Measurements from ENCODE around the gene SSBP3. TPM values are rescaled to one million over a fixed set of nuclear protein-coding genes. Genes with fewer than 3 reads are reported as not detected.

The SSBP3 gene
- polyA plus RNA-seq, 1 of the 3 experiments (the other 2 are of a cell fraction), result 26.2 TPM

DNA sequence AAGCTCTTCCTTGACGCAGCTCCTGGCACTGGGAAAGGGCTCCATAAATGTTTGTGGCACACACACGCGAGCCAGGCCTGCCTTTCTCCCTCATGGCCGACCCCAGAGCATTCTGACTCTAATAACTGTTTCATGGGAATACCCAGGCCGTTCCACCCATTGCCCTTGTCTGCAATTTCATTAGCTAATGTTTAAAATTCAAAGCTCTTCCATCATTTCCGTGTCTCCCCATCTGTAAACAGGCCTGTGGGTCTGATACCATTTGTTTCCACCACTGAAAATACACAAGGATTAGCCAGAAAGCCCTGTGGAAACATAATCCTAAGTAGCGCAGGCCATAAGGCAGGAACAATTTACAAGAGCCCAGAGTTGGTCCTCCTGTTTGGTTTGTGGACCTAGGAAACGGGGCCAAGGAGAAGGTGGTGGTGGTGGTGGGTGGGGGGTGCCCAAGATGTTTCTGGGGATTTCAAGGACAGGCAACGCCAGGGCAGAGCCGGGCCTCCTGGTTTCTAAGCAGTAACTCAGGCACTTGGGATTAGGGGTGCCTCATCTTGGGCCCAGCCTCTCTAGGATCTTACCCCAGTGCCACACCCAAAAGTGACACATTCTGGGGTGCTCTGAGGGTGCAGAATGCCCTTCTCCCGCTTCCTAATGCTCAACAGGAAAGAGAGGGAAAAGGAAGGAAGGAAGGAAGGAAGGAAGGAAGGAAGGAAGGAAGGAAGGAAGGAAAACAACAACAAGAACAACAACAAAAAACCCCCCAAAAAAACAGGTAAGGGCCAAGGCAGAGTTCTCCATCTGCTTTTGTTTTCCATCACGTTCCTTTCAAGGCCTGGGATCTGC lies 79.4 kb downstream of the SSBP3 start:
- POLR2A ChIA-PET, result interaction anchor here (1.2 to 1.6 kb wide), 4 partner anchors 28 to 163 kb away, joined by 3 to 8 read pairs (median 6); no protein-coding TSS in a partner anchor
- Histone ChIP-seq H3K79me2 (ENCODE audit: insufficient read depth) (peaks cover 31% of the 10 kb centered on the region), H3K36me3 (replicated peaks in 1 of 2; ENCODE audit: control insufficient read depth in 1 of 2, insufficient read depth in 2 of 2, low read length in 1 of 2) (no peaks in the 10 kb centered on the region), H3K9ac (no peak overlapping the region), H3K4me1 (ENCODE audit: control insufficient read depth in 1 of 2, insufficient read depth in 2 of 2, low read depth in 1 of 2, low read length in 1 of 2) (peaks cover 44 to 99% of the 10 kb centered on the region in 2 experiments), H3K9me2 (no peaks in the 10 kb centered on the region), H3F3A (replicated peaks; ENCODE audit: insufficient read depth) (no peaks in the 10 kb centered on the region), H2AFZ (ENCODE audit: low read depth) (no peak overlapping the region; the same call in 1 of the 2 replicates), H3K27me3 (ENCODE audit: insufficient read depth) (no peaks in the 10 kb centered on the region), H3K9me3 (no peaks in the 10 kb centered on the region), H3K4me2 (peak overlapping the region; percentile 63), H4K20me1 (ENCODE audit: insufficient read depth) (peaks cover 6% of the 10 kb centered on the region; the same call in 1 of the 2 replicates), H3K27ac (ENCODE audit: low read depth in 2 of 2, low read length in 1 of 2) (peak overlapping the region; percentile 66 to 96), H3K4me3 (ENCODE audit: low read depth in 2 of 2, low read length in 1 of 2) (no peak overlapping the region)
- whole genome bisulfite sequencing (ENCODE audit: low lambda C conversion rate), result 52% methylated on average over 11 of the region's 12 CpGs
- no peak for DNase-seq
- CTCF ChIA-PET, result interaction anchor here (0.7 to 3.3 kb wide), 8 partner anchors 12 to 205 kb away, joined by 3 to 14 read pairs (median 4); no protein-coding TSS in a partner anchor
- TF ChIP-seq FOXJ3 (CRISPR knock-in tag; IDR thresholded peaks at IDR 0.05), result peak; percentile 60; the same call in 1 of the 2 replicates
- TF ChIP-seq, protein P1, sequence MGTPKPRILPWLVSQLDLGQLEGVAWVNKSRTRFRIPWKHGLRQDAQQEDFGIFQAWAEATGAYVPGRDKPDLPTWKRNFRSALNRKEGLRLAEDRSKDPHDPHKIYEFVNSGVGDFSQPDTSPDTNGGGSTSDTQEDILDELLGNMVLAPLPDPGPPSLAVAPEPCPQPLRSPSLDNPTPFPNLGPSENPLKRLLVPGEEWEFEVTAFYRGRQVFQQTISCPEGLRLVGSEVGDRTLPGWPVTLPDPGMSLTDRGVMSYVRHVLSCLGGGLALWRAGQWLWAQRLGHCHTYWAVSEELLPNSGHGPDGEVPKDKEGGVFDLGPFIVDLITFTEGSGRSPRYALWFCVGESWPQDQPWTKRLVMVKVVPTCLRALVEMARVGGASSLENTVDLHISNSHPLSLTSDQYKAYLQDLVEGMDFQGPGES (IDR thresholded peaks at IDR 0.05; ENCODE audit: low read depth, low read length), result no peak
- TF ChIP-seq RCOR1 (IDR thresholded peaks at IDR 0.05; ENCODE audit: low read length), result no peak
- TF ChIP-seq MXI1 (IDR thresholded peaks at IDR 0.05; ENCODE audit: low read depth, low read length), result 0 out of 2 replicates have a peak, but pooled peaks have one; percentile 1
- no peak for TF ChIP-seq POLR2AphosphoS5 (IDR thresholded peaks at IDR 0.05; ENCODE audit: low read depth, low read length)

DNA sequence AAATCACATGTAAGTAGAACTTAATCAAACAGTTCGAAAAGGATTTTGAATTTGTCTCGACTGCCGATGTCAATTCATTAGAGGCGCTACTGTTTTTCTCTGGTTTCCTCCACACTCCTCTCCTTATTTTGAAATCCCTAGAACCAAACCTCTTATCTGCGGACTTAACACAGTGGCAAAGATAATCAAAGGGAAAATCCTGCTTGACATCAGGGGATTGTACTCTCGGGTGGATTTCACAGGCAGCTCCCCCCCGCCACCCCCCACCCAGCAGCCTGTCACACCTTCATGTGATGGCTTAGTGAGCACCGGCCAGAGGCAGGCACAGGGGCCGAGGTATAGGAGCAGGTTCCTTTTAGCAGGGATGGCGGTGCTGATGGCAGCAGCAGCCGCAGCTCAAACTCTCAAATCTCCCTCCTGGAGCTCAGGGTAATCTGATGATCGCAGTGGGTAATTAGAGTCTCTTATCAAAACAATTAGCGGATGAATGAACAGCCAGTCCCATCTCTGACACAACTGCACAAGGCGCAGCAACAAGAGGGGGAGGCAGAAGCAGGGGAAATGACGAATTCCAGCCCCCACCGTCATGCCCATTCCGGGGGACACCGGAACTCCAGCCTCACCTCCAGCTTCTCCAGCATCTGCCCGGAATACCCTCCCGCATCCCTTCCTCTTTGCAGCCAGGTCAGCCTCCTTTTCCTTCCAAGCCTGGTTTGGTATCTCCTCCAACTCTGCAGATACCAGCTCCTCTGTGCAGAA lies 80.3 kb downstream of the SSBP3 start:
- H3K27ac ChIP-seq (ENCODE audit: low read depth in 2 of 2, low read length in 1 of 2), result peak overlapping the region; percentile 66 to 96
- no peak overlapping the region for H2AFZ ChIP-seq (ENCODE audit: low read depth)
- no peaks in the 10 kb centered on the region for H3K27me3 ChIP-seq (ENCODE audit: insufficient read depth)
- no peaks in the 10 kb centered on the region for H3K9me2 ChIP-seq
- H4K20me1 ChIP-seq (ENCODE audit: insufficient read depth), result peaks cover 6% of the 10 kb centered on the region; the same call in 1 of the 2 replicates
- peaks cover 36 to 98% of the 10 kb centered on the region in 2 experiments for H3K4me1 ChIP-seq (ENCODE audit: control insufficient read depth in 1 of 2, insufficient read depth in 2 of 2, low read depth in 1 of 2, low read length in 1 of 2)
- no peaks in the 10 kb centered on the region for H3F3A ChIP-seq (replicated peaks; ENCODE audit: insufficient read depth)
- H3K4me2 ChIP-seq, result peak overlapping the region; percentile 63
- DNase-seq, result peak; percentile 78
- H3K4me3 ChIP-seq (ENCODE audit: low read depth in 2 of 2, low read length in 1 of 2), result no peak overlapping the region; a peak in 1 of 4 replicates
- ChIA-PET CTCF (interaction anchor here (0.7 to 3.3 kb wide), 8 partner anchors 11 to 205 kb away, joined by 3 to 14 read pairs (median 4); no protein-coding TSS in a partner anchor), POLR2A (interaction anchor here (1.2 to 1.6 kb wide), 5 partner anchors 28 to 164 kb away, joined by 3 to 8 read pairs (median 4); partner anchors contain the start of gene SSBP3)
- peaks cover 31% of the 10 kb centered on the region for H3K79me2 ChIP-seq (ENCODE audit: insufficient read depth)
- H3K9me3 ChIP-seq, result no peaks in the 10 kb centered on the region
- H3K9ac ChIP-seq, result no peak overlapping the region
- 46% methylated on average over 18 of the region's 20 CpGs for WGBS (ENCODE audit: low lambda C conversion rate)
- no peaks in the 10 kb centered on the region for H3K36me3 ChIP-seq (replicated peaks in 1 of 2; ENCODE audit: control insufficient read depth in 1 of 2, insufficient read depth in 2 of 2, low read length in 1 of 2)
- TF ChIP-seq, protein P2, sequence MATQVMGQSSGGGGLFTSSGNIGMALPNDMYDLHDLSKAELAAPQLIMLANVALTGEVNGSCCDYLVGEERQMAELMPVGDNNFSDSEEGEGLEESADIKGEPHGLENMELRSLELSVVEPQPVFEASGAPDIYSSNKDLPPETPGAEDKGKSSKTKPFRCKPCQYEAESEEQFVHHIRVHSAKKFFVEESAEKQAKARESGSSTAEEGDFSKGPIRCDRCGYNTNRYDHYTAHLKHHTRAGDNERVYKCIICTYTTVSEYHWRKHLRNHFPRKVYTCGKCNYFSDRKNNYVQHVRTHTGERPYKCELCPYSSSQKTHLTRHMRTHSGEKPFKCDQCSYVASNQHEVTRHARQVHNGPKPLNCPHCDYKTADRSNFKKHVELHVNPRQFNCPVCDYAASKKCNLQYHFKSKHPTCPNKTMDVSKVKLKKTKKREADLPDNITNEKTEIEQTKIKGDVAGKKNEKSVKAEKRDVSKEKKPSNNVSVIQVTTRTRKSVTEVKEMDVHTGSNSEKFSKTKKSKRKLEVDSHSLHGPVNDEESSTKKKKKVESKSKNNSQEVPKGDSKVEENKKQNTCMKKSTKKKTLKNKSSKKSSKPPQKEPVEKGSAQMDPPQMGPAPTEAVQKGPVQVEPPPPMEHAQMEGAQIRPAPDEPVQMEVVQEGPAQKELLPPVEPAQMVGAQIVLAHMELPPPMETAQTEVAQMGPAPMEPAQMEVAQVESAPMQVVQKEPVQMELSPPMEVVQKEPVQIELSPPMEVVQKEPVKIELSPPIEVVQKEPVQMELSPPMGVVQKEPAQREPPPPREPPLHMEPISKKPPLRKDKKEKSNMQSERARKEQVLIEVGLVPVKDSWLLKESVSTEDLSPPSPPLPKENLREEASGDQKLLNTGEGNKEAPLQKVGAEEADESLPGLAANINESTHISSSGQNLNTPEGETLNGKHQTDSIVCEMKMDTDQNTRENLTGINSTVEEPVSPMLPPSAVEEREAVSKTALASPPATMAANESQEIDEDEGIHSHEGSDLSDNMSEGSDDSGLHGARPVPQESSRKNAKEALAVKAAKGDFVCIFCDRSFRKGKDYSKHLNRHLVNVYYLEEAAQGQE (IDR thresholded peaks at IDR 0.05; ENCODE audit: low read depth, low read length), result no peak
- TF ChIP-seq ELF1 (IDR thresholded peaks at IDR 0.05) (no peak), EP300 (IDR thresholded peaks at IDR 0.05; ENCODE audit: borderline replicate concordance in 1 of 2, low read depth in 1 of 2, low read length in 1 of 2) (peak in 1 of 2 experiments; percentile 87; a peak in 2 of 4 replicates), NFIC (IDR thresholded peaks at IDR 0.05; ENCODE audit: borderline replicate concordance) (no peak), JUND (IDR thresholded peaks at IDR 0.05) (no peak), RCOR1 (IDR thresholded peaks at IDR 0.05; ENCODE audit: low read length) (peak; percentile 91; the same call in 1 of the 2 replicates)
- TF ChIP-seq, protein P3, sequence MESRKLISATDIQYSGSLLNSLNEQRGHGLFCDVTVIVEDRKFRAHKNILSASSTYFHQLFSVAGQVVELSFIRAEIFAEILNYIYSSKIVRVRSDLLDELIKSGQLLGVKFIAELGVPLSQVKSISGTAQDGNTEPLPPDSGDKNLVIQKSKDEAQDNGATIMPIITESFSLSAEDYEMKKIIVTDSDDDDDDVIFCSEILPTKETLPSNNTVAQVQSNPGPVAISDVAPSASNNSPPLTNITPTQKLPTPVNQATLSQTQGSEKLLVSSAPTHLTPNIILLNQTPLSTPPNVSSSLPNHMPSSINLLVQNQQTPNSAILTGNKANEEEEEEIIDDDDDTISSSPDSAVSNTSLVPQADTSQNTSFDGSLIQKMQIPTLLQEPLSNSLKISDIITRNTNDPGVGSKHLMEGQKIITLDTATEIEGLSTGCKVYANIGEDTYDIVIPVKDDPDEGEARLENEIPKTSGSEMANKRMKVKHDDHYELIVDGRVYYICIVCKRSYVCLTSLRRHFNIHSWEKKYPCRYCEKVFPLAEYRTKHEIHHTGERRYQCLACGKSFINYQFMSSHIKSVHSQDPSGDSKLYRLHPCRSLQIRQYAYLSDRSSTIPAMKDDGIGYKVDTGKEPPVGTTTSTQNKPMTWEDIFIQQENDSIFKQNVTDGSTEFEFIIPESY (IDR thresholded peaks at IDR 0.05; ENCODE audit: borderline replicate concordance, low read depth), result no peak
- TF ChIP-seq, protein P4, sequence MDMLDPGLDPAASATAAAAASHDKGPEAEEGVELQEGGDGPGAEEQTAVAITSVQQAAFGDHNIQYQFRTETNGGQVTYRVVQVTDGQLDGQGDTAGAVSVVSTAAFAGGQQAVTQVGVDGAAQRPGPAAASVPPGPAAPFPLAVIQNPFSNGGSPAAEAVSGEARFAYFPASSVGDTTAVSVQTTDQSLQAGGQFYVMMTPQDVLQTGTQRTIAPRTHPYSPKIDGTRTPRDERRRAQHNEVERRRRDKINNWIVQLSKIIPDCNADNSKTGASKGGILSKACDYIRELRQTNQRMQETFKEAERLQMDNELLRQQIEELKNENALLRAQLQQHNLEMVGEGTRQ (IDR thresholded peaks at IDR 0.05; ENCODE audit: borderline replicate concordance, low read depth, low read length), result no peak
- TF ChIP-seq, protein P1 (IDR thresholded peaks at IDR 0.05; ENCODE audit: low read depth, low read length), result no peak
